ENCODE data around the gene FAIM2.

The FAIM2 gene

DNA sequence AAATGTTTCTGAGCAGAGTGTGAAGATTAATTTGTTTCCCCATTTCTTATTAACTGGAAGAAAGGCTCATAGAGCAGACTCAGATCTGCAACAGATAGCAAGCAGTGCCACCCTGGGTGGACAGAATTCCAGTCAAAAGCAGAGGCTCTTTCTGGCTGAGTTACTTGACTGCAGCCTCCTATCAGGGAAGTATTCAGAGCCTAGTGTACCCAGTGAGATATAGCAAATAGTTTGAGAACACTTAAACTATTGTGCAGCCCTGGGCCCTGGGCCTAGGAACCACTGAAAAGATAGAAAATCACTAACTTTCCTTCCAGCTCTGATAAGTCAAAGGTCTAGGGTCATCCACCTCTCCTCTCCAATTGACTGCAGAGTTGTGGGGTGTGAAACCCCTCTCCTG is 35.6 kb upstream of the FAIM2 start:
- DNase-seq (ENCODE audit: low read depth) = no peak

DNA sequence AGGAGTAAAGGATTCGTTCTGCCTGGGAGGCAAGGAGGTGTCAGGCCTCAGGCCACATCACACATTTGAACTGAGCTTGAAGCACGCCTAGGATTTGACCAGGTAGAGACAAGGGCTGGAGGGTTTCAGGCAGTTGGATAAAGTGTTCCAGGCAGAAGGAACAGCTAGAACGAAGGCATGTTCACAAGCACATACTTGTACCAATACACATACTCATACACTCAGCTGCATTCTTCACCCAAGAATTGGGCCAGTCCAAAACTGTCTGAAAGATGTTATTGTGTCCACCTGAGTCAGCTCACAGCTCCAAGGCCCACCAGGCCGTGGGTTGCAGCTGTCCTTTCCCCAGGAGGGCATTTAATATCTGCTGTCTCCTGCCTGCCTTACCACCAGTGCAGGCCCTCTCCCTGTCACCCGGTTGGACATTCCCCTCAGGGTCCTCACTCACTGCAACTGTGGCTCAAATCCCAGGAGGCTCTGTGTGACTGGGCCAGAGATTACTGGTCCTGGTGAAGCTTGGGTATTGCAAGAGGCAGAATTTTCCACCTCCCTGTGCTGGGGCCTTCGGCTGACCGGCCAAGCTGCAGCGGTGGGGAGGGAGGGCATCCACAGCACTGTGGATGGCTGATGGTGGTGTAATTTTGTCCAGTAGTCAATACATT is 34.1 kb upstream of the FAIM2 start:
- no peak for DNase-seq (ENCODE audit: low read depth)

DNA sequence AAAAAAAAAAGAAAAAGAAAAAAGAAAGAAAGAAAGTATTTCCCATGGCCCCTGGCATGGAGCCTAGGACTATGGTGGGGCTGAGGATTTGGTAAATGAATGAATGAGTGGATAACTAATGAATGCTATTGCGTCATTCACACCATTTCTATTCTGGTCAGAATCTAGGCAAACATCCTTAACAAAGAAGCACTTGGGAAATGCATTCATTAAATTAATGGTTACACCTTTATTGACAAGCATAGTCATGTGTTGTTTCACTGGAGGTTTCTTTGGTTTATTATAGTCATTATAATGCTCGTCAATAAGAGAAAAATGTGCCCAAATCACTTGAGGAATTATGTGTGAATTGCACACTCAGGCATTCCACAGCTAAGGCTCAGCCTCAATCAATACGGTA is 33.2 kb upstream of the FAIM2 start:
- DNase-seq (ENCODE audit: low read depth) = no peak

DNA sequence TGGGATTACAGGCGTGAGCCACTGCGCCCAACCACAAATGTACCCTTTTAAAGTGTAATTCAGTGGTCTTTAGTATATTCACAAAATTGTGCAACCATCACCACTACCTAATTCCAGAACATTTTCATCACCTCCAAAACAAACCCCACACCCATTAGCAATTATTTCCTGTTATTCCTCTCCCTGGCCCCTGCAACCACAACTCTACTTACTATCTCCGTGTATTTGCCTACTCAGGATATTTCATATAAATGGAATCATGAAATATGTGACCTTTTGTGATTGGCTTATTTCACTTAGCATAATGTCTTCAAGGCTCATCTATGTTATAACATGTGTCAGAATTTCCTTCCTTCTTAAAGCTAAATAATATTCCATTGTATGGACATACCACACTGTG is 30.8 kb upstream of the FAIM2 start:
- DNase-seq (ENCODE audit: low read depth) = no peak

DNA sequence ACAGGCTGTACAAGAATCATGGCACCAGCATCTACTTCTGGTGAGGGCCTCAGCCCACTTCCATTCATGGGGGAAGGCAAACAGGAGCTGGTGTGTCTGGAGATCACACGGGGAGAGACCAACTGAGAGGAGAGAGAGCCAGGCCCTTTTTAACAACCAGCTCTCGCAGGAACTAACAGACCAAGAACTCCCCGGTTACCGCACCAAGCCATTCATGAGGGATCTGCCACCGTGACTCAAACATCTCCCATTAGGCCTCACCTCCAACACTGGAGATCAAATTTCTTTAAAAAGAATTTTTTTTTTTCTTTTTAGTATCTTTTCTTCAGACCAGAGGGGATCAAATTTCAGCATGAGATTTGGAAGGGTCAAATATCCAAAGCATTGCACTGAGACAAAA is 30.1 kb upstream of the FAIM2 start:
- DNase-seq (ENCODE audit: low read depth) = peak; percentile 52

DNA sequence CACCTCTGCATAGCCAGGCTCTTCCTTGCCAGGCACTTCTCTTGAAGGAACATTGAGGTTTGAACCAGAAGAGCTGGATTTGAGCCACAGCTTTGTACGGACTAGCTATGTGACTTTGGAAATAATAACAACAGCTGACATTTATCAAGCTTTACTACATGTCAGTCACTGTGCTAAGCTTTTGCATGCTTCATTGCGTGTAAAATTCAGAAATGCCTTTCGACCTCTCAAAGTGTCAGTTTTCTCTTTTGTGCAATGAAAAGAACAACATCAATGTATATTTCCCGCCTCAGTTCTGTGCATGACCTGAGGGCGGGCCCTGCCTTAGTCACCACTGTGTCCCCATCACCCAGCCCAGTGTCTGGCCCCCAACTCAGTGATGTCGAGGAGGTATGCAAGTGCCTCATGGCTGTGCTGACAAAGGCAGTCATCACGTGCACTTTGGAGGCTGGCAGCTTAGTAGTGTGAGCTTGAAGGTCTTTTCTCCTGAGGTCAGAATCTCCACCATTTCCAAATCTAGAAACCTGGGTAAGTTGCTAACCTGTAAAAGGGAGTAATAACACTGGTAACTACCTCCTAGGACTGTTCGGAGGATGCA is 28.9 kb upstream of the FAIM2 start:
- DNase-seq (ENCODE audit: low read depth) = no peak

DNA sequence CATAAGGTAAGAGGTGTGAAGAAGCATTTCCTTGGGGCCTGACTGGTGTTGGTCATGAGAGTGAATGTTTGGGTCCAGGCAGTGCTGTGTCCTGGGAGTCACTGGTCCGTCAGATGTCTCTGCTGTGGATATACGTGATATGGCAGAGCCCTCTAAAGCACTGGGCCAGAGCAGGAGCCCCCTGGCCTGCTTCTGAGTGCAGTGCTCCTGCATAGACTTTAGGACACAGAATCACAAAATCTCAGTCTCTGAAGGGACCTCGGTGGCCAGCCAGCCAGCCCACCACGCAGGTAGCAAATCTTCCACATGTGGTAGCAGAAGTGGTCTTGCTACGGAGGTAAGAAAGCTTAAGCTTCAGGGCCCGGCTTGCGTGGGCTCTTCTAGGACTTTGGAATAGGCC is 28.3 kb upstream of the FAIM2 start:
- no peak for DNase-seq (ENCODE audit: low read depth)

DNA sequence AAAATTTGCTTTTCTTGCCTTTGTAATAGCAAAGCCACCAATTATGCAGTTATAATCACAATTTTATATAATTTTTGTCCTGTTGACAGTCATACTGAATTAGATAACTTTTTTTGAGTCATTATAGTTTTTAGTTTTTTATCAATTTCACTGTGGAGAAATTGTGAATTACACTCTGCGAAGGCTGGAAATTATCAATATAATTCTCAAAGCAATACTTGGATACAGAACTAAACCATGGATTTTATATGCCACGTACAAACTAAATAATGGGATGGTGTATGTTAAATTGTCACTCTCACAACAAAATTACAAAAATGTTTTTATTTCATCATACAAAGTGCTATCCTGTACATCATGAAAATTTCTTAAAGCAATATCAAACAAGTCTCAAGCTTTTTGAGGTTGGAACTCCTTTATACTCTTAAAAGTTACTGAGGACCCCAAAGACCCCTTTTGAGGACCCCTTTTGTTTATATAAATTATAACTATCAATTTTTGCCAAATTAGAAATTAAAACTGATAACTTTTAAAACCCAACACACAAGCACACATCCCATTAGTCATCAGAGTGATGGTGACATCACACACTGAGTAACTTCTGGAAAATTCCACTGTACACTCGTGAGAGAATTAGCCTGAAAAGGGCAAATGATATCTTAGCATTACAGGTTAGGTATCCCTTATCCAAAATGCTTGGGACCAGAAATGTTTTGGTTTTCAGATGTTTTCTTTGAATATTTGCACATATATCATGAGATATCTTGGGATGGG is 27.0 kb upstream of the FAIM2 start:
- DNase-seq (ENCODE audit: low read depth) = peak; percentile 33

DNA sequence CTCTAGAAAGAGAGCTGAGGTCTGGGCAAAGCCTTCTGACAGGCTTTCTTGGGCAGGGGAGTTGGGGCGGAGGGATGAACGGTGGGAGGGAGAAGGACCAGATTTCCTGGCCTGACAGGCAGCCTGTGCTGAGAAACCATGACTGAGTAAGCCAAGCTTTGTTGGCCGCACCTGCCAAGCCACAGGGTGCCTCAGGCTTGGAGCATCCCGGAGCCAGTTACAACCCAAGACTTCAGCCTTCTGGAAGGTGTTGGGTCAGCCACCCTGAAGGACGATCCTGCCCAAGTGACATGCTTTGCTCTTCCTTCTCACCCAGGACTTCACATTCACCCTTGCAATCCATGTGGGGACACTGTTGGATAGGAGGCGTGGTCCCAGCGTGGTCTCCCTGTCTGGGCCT is 25.9 kb upstream of the FAIM2 start:
- no peak for DNase-seq (ENCODE audit: low read depth)

DNA sequence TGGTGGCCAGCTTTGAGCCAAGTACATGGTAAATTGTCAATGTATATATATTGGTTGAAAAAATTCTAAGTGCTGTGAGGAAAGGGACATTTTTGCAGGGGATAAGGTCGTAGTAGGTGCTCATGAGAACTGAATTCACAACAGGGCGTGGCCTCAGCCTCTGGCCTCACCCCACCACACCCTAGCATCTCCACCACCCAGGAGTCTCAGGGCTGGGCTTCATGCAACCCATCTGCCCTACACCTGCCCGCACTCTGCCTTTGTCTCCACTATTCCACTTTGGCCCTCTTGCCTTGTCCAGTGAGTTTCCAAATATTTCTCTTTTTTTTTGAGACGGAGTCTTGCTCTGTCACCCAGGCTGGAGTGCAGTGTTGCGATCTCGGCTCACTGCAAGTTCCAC is 24.8 kb upstream of the FAIM2 start:
- no peak for DNase-seq (ENCODE audit: low read depth)

DNA sequence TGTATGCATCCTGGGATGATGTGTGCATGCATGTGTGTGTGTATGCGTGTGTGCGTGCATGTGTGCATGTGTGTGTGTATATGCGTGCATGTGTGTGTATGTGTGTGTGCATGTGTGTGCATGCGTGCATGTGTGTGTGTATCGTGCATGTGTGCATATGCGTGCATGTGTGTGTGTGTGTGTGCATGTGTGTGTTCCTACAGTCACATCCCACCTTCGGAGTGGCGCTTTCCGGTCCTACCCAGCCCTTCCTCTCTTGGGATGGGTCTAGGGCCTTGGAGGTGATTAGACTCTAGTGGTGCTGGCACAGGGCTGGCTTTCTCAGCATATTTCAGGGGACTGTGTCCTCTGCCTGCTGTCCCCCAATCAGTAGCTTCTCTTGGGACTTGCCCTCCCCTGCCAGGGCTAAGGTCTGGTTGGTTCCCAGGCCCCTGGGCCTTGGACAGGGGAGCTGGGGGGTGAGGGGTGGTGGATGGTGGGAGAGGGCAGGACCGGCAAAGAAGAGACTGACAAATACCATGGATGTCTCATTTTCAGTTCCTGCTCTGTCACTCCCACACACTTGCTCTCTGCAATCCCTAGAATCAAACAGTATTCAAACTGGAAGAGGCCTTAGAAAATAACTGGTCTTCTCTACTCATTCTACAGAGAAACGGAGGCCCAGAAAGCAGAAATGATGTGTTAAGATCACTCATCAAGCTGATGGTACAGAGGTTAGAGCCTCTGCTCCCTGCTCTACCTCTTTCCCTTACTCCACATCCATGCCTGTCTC is 21.9 kb upstream of the FAIM2 start:
- DNase-seq (ENCODE audit: low read depth) = no peak

DNA sequence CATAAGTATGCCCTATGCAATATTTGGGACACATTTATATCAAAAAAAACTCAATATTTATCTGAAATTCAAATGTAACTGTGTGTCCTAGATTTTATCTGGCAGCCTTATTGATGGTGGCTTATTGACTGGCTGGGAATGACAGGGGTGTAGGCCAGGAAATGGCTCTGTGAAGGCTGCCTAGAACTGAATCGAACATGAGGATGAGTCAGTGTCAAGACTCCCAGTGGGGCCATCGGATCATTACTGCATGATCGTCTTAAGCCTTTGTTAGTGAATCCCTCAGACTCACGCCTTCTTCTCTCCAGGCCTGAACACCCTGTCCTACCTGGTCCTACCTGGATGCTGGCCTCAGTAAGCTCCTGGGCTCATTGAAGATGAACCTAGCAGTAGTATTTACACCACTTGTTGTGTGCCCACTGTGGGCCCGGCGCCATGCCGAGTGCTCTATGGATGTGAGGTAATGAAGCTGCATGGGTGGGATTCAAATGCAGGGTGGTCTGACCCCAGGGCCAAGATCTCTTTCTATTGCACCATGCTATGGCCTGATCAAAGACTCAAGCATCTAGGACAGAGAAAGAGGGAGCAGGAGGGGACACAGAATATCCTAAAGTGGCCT is 21.0 kb upstream of the FAIM2 start:
- DNase-seq (ENCODE audit: low read depth) = no peak

DNA sequence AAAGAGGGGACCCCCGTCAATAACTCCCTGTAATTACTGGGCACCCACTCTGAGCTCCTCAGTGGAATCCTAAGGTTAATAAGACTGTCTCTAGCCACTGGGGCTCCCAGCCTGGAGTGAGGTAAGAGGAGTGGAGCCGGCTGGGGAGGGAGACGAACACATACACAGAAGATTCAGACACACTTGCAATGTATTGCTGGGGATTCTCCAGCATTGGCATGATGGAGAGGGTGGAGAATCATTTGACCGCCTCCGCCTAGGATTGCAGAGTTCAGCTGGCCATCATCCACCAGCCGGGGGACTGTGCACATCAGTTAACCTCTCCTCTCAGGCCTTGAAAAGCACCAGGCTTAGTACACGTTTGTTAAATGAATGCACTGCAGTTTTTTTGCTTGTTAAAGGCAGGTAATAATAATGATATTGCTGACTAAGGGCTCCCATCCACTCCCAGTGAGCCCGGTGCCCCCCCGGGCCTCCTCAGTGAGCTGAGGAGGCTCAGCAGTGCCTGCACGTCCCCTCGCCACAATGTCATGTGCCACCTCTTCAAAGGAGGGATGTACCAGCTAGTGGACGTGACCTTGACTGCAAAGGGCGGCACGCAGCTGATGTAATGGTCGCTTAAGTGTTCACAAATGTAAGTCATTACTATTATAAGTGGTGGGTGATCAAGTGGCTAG is 20.3 kb upstream of the FAIM2 start:
- DNase-seq (ENCODE audit: low read depth) = no peak

DNA sequence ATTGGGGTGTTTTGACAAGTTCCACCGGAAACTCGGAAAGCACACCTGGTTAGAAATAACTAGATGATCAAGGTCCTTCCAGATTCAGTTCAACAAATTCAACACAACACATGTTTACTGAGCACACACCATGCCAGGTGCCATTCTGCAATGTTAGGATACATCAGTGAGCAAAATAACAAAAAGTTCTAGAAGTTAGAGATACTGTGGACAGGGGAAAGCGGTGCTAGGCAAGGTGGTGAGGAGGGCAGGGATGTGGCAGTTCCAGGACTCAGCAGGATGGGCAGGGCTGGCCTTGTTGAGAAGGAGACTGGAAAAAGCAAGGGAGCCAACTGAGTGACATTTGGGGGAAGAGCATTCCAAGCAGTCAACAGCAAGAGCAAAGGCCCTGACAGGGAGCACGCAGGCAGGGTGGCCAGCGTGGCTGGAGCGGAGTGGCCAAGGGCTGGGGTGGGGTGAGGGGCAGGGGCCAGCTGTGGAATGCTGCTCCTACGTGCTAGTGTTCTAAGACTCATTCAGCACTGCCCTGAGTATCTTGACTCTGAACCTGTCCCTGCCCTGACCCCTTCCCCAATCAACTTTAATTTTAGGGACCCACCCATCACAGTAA is 19.4 kb upstream of the FAIM2 start:
- DNase-seq (ENCODE audit: low read depth) = no peak

DNA sequence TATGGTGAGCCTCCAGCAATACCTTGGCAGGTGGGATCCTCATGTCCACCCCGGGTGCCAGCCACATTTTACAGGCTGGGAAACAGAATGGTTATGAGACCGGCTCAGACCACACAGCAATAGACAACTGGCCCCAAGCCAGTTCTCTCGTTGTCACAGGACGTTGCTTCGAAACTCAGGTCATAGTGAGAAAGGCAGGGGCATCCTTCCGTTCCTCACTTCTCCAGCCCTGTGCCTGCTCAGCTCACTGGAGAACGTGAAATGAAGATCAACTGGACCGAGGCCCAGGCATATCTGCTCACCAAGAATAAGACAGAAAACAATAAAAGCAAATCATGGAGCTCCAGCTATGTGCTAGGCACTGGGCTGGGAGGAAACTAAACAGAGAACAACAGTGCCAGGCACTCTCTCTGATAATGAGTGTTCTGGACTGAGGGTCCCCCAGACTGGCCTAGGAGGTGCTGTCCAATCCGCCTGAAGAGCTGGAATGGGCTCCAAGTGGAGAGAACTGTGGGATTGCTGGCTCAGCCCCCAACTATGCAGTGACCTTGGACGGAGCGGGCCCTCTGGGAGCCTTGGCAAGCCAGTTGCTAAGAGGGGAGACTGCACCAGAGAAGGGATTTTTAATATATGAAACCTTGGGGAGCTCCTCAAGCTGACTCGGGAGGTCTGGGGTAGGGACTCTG is 18.8 kb upstream of the FAIM2 start:
- DNase-seq (ENCODE audit: low read depth) = no peak

DNA sequence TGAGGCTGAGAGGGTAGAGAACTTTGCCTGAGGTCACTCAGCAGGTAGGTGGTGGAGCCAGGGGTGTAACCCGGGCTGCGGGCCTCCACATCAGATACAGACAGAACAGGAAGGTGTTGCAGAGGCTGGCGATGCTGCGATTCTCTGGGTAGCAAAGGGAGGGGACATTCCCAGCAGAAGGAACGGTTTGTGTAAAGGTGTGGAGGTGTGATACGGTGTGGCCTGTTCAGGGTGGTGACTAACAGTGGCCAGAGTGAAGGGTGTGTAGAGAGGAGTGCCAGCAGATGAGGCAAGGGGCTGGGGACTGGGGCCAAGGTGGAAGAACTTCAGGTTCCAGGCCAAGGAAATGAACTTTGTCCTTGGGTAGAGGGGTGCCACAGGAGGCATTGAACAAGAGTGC is 18.2 kb upstream of the FAIM2 start:
- DNase-seq (ENCODE audit: low read depth) = no peak

DNA sequence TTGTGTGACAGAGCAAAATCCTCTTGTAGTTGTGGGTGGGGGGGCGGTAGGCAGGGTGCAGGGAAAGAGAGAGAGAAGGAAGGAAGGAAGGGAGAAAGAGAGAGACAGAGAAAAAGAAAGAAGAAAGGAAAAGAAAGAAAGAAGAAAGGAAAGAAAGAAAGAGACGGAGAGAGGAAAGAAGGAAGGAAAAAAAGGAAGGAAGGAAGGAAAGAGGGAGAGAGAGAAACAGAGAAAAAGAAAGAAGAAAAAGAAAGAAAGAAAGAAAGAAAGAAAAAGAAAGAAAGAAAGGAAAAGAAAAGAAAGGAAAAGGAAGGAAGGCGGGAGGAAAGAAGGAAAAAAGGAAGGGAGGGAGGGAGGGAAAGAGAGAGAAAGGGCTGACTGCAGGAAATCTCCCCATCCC is 17.6 kb upstream of the FAIM2 start:
- DNase-seq (ENCODE audit: low read depth) = no peak

DNA sequence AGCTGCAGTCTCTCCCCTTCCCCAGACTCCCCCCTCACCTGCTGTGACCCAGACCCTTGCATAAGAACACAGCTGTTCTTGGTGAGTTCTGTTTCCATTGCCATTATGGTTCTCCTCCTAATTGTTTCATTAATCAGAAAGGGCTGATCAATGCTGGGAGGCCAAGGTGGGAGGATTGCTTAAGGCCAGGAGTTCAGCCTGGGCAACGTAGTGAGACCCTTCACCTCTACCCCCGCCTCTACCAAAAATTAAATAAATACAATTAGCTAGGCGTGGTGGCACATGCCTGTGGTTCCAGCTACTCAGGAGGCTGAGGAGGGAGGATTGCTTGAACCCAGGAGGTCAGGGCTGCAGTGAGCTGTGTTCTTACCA is 17.2 kb upstream of the FAIM2 start:
- DNase-seq (ENCODE audit: low read depth) = no peak

DNA sequence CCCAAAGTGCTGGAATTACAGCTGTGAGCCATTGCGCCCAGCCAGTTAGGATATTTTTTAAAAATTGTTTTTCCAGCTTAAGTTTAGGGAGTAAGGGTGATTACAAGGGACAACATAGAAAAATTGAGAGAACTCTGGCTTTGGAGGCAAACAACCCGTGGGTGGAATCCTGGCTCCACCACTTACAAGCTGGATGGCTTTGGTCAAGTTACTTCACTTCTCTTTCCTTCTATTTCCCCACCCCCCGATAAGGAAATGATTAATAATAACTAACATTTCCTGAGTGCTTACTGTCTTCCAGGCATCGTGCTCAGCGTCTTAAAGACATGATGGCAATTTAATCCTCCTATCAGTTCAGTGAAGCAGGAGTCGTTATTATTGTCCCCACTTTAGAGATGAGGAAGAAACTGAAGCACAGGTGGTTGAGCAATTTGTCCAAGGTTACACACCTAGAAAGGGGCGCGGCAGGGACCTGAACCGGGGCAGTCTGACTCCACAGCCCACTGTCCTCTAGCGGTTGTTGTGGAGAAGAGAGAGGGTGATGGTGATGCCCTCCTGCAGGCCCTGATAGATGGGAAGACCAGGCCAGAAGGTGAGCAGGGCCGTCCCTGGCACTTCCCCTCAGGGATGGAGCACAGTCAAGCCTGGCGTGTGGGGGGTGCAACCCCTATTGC is 16.7 kb upstream of the FAIM2 start:
- DNase-seq (ENCODE audit: low read depth) = no peak

DNA sequence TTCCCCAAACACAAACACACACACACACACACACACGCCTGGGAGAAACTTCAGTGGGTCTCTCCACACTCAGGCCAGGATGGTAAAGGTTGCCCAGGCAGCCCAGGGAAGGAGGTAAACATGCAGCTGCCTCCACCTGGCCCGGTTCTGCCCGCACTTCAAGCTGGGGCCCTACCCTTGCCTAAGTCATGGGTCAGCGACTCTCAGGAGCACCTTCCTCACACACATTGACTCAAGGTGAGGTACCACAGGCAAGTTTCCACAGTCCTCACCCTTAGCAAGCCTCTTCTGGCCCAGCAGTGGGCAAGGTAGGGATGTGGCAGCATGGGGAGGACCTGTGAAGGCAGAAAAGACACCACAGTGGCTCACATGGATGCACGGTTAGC is 14.1 kb upstream of the FAIM2 start:
- DNase-seq (ENCODE audit: low read depth) = no peak
